IMR-90 (cell line): ENCODE results near the gene PCCB. TPM values are rescaled to one million over a fixed set of nuclear protein-coding genes. Genes with fewer than 3 reads are reported as not detected.

ENCODE experiments used
- ATAC-seq: fragments of 200-7000 bp; cut with Tn5 transposase; 2 replicates; pipeline ENCODE4 v1.9.1; 2020; ENCODE audit warnings: low read depth, mild to moderate bottlenecking, moderate library complexity
- BruUV-seq: library from RNA; stranded (reverse); fragments of 400-500 nt; replicated peaks from 2 replicates; lab custom pipeline; 2021; lab: Mats Ljungman, UMichigan
- CTCF ChIA-PET: fragments of 300-600 bp; formaldehyde crosslinking; extraction: SDS; loops from one replicate; lab custom pipeline; 2021; ENCODE audit warnings: antibody characterized with exemption; lab: Yijun Ruan, JAX
- POLR2A ChIA-PET: fragments of 300-600 bp; sonication (Branson Sonifier 250); formaldehyde crosslinking; loops from one replicate; lab custom pipeline; 2022; ENCODE audit warnings: antibody characterized with exemption; ENCODE audit not compliant: unreplicated experiment; lab: Charles Lee
- DNase-seq: peaks from one replicate; pipeline ENCODE4 v3.0.0; 2013
- H2AFZ ChIP-seq: replicated peaks from 2 replicates; pipeline ENCODE3; 2013; ENCODE audit warnings: low read length, mild to moderate bottlenecking; ENCODE audit not compliant: poor library complexity
- H2AK5ac ChIP-seq: 2 replicates; pipeline ENCODE4 v1.6.1; 2013; ENCODE audit warnings: low read depth, low read length, inconsistent platforms
- H2AK9ac ChIP-seq: replicated peaks from 2 replicates; pipeline ENCODE3; 2013; ENCODE audit warnings: mild to moderate bottlenecking, low read depth, low read length, moderate library complexity; ENCODE audit not compliant: poor library complexity
- H2BK120ac ChIP-seq: 2 replicates; pipeline ENCODE4 v1.6.1; 2013; ENCODE audit warnings: low read depth, low read length, inconsistent platforms
- H2BK15ac ChIP-seq: 3 replicates; pipeline ENCODE4 v1.6.1; 2013; ENCODE audit warnings: low read depth, low read length, inconsistent platforms
- H2BK20ac ChIP-seq: 2 replicates; pipeline ENCODE4 v1.6.1; 2013; ENCODE audit warnings: low read depth, mild to moderate bottlenecking, inconsistent platforms, low read length, moderate library complexity
- H2BK5ac ChIP-seq: 2 replicates; pipeline ENCODE4 v1.6.1; 2013; ENCODE audit warnings: mild to moderate bottlenecking, low read depth, low read length, inconsistent platforms; ENCODE audit not compliant: poor library complexity, severe bottlenecking
- H3K14ac ChIP-seq: replicated peaks from 2 replicates; pipeline ENCODE4 v1.6.1; 2013; ENCODE audit warnings: low read depth, low read length, inconsistent platforms
- H3K18ac ChIP-seq: 2 replicates; pipeline ENCODE4 v1.6.1; 2013; ENCODE audit warnings: low read depth, low read length, control low read depth
- H3K23ac ChIP-seq: 2 replicates; pipeline ENCODE4 v1.6.1; 2013; ENCODE audit warnings: low read depth, low read length, inconsistent platforms
- H3K27ac ChIP-seq: 2 replicates; pipeline ENCODE4 v1.5.1; 2013; ENCODE audit warnings: mild to moderate bottlenecking, control low read depth, low read length; ENCODE audit not compliant: insufficient read depth
- H3K27me3 ChIP-seq: 2 replicates; pipeline ENCODE4 v1.6.1; 2013; ENCODE audit warnings: low read length; ENCODE audit not compliant: control insufficient read depth, insufficient read depth
- H3K36me3 ChIP-seq: 2 replicates; pipeline ENCODE4 v1.6.1; 2013; ENCODE audit warnings: low read length, mixed read lengths; ENCODE audit not compliant: control insufficient read depth, insufficient read depth
- H3K4ac ChIP-seq: 2 replicates; pipeline ENCODE4 v1.6.1; 2013; ENCODE audit warnings: low read depth, low read length, inconsistent platforms
- H3K4me1 ChIP-seq: 2 replicates; pipeline ENCODE4 v1.6.1; 2013; ENCODE audit warnings: low read length, mixed read lengths; ENCODE audit not compliant: control insufficient read depth, insufficient read depth
- H3K4me2 ChIP-seq: 2 replicates; pipeline ENCODE4 v1.6.1; 2013; ENCODE audit warnings: low read depth, mild to moderate bottlenecking, control low read depth, low read length, moderate library complexity
- H3K4me3 ChIP-seq: 2 replicates; pipeline ENCODE4 v1.5.1; 2013; ENCODE audit warnings: low read depth, mild to moderate bottlenecking, control low read depth, low read length, moderate library complexity; ENCODE audit not compliant: insufficient read depth
- H3K56ac ChIP-seq: 2 replicates; pipeline ENCODE4 v1.6.1; 2013; ENCODE audit warnings: low read length, inconsistent platforms; ENCODE audit not compliant: insufficient read depth; ENCODE audit errors: extremely low read depth
- H3K79me1 ChIP-seq, 2 experiments: 2 replicates each; pipeline ENCODE4 v1.6.1; 2013; ENCODE audit warnings: low read length in 2 of 2, inconsistent platforms in 1 of 2, low read depth in 1 of 2
- H3K9ac ChIP-seq: 2 replicates; pipeline ENCODE4 v1.6.1; 2013; ENCODE audit warnings: low read depth, low read length, control low read depth
- H3K9me1 ChIP-seq: 2 replicates; pipeline ENCODE4 v1.6.1; 2013; ENCODE audit warnings: low read length, inconsistent platforms; ENCODE audit not compliant: insufficient read depth
- H3K9me3 ChIP-seq: 2 replicates; pipeline ENCODE4 v1.6.1; 2013; ENCODE audit warnings: low read length; ENCODE audit not compliant: control insufficient read depth, insufficient read depth
- H4K20me1 ChIP-seq: 2 replicates; pipeline ENCODE4 v1.6.1; 2013; ENCODE audit warnings: low read length, inconsistent platforms; ENCODE audit not compliant: insufficient read depth
- H4K5ac ChIP-seq: 2 replicates; pipeline ENCODE4 v1.6.1; 2013; ENCODE audit warnings: mild to moderate bottlenecking, low read depth, low read length, control low read depth
- H4K8ac ChIP-seq, 2 experiments: 2 replicates each; pipeline ENCODE4 v1.6.1; 2013; ENCODE audit warnings: low read depth in 2 of 2, low read length in 2 of 2, control low read depth in 1 of 2, inconsistent platforms in 1 of 2
- H4K91ac ChIP-seq: 2 replicates; pipeline ENCODE4 v1.6.1; 2013; ENCODE audit warnings: low read depth, low read length, inconsistent platforms; ENCODE audit not compliant: insufficient read depth
- BHLHE40 ChIP-seq: fragments of 150-350 bp; IDR thresholded peaks from 2 replicates; pipeline ENCODE4 v1.6.1; 2016; ENCODE audit warnings: mild to moderate bottlenecking, low read depth, low read length
- CHD1 ChIP-seq: IDR thresholded peaks from 2 replicates; pipeline ENCODE4 v1.6.1; 2012; ENCODE audit warnings: low read depth, low read length, improper control_type of control experiment
- FOS ChIP-seq: fragments of 150-350 bp; IDR thresholded peaks from 2 replicates; pipeline ENCODE4 v1.6.1; 2016; ENCODE audit warnings: low read depth, low read length
- MAFK ChIP-seq: IDR thresholded peaks from 2 replicates; pipeline ENCODE4 v1.6.1; 2012; ENCODE audit warnings: low read depth, low read length, improper control_type of control experiment
- MAZ ChIP-seq: IDR thresholded peaks from 2 replicates; pipeline ENCODE4 v1.6.1; 2012; ENCODE audit warnings: low read depth, mild to moderate bottlenecking, low read length, improper control_type of control experiment, moderate library complexity, borderline replicate concordance
- MXI1 ChIP-seq: IDR thresholded peaks from 2 replicates; pipeline ENCODE4 v1.6.1; 2012; ENCODE audit warnings: low read depth, mild to moderate bottlenecking, low read length, moderate library complexity, borderline replicate concordance
- NFE2L2 ChIP-seq: fragments of 150-350 bp; IDR thresholded peaks from 2 replicates; pipeline ENCODE4 v1.6.1; 2016; ENCODE audit warnings: low read depth, mild to moderate bottlenecking, low read length
- POLR2A ChIP-seq: IDR thresholded peaks from 2 replicates; pipeline ENCODE4 v1.6.1; 2012; ENCODE audit warnings: mild to moderate bottlenecking, low read depth, low read length
- RCOR1 ChIP-seq: IDR thresholded peaks from 2 replicates; pipeline ENCODE4 v1.6.1; 2012; ENCODE audit warnings: mild to moderate bottlenecking, low read length, improper control_type of control experiment; ENCODE audit not compliant: insufficient replicate concordance
- WGBS, 2 experiments: methylation state at CpG; one replicate each; pipeline versions ENCODE4 v1.1.5 to v1.1.7; 2013; ENCODE audit warnings: missing lambda C conversion rate in 2 of 2; ENCODE audit not compliant: insufficient read length in 1 of 2; ENCODE audit errors: extremely low coverage in 2 of 2; 5-methylcytosine and 5-hydroxymethylcytosine counted together
- dilution Hi-C: fragments of 300-500 bp; cut with HindIII; formaldehyde crosslinking; loops from one replicate; pipeline ENCODE4 v1.14.3; 2018; ENCODE audit warnings: low sequenced_read_pairs; ENCODE audit not compliant: unreplicated experiment
- in situ Hi-C: fragments of 300-500 bp; cut with MboI; formaldehyde crosslinking; loops from 3 replicates; pipeline ENCODE4 v1.14.3; 2019; ENCODE audit warnings: low sequenced_read_pairs, inconsistent platforms, mixed read lengths
- intact Hi-C: fragments of 100-400 bp; cut with micrococcal nuclease; formaldehyde crosslinking; loops from 2 replicates; pipeline ENCODE4 v1.10.0; 2022
- polyA plus RNA-seq, 3 experiments: library from polyadenylated mRNA; depleted of rRNA; stranded (reverse); fragments of >200 nt; gene quantifications; 2 replicates each; pipeline ENCODE4 v1.2.3, GENCODE V29; 2012; ENCODE audit warnings: low replicate concordance in 1 of 3
- total RNA-seq: library from RNA; depleted of rRNA; stranded (reverse); fragments of >200 nt; gene quantifications from 2 replicates; pipeline ENCODE4 v1.2.3, GENCODE V29; 2012
- TF ChIP-seq, protein P1 (sequence below): fragments of 150-350 bp; IDR thresholded peaks from 2 replicates; pipeline ENCODE4 v1.6.1; 2016; ENCODE audit warnings: low read depth, mild to moderate bottlenecking, low read length, moderate library complexity, borderline replicate concordance
- TF ChIP-seq, protein P2 (sequence below): conservative IDR thresholded peaks from 2 replicates; pipeline ENCODE4 v1.5.1; 2012; ENCODE audit warnings: mild to moderate bottlenecking, low read depth, low read length, improper control_type of control experiment
- TF ChIP-seq, protein P3 (sequence below): fragments of 150-350 bp; IDR thresholded peaks from 2 replicates; pipeline ENCODE4 v1.6.1; 2017; ENCODE audit warnings: mild to moderate bottlenecking, antibody characterized with exemption, low read length, low read depth

Gene PCCB
- total and polyA plus RNA-seq, 2 of the 4 experiments (the other 2 are of a cell fraction): 40.5 to 76.2 TPM

DNA sequence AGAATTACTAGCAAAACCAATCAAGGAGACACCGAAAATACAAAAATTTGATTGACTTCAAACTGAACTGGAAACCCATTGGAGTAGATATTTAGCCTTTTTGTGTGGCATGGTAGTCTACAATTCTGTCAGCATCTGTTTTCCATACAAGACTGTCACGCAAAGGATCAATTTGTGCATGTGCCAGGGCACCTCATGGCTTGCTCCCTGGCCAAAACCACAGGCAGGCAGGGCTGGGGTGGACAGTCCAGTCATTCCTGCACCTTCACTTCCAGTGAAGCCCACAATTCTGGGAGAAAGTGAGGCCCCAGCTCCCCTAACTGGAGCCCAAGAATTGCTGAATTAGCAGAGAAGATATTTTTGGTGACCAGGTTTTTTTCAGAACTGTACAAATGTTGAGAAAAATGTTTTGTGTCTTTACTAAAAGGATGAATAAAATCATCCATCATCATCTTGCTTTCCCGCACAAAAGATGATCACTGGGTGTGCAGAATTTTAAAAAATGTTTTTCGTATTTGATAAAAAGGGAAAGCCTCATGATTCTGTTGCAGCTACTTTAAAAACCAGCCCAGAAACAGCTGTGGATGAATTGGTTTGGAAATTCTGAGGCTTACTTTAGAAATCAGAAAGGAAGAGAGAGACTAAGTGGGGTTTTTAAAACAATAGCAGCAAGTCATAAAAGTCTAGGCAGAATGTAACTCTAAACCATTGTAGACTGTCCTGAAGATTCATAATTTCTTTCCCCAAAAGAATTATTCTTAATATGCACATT is 86.4 kb downstream of the PCCB start (continued):
- TF ChIP-seq NFE2L2 (no peak), RCOR1 (no peak)

DNA sequence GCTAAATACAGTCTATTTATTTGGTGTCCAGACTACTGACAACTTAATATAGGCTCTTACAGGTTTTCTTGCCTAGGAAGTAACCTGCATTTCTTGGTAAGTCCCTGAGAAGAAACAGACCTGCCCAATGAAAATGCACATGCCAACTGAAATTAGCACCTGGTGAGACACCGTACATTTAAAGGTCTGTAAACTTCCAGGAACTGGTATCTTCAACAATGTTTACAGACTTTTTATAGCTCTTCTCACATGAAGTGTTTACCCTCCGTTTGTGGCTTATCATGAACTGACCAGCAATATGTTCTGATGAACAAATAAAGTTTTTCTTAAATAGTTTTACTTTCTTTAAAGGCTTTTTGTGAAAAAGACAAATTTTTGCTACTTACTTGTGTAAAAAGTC is 93.3 kb downstream of the PCCB start:
- POLR2A ChIA-PET: no interaction called here
- TF ChIP-seq MXI1 (no peak), POLR2A (no peak), MAZ (no peak), FOS (no peak), CHD1 (no peak), MAFK (no peak), BHLHE40 (no peak)
- TF ChIP-seq, protein P1, sequence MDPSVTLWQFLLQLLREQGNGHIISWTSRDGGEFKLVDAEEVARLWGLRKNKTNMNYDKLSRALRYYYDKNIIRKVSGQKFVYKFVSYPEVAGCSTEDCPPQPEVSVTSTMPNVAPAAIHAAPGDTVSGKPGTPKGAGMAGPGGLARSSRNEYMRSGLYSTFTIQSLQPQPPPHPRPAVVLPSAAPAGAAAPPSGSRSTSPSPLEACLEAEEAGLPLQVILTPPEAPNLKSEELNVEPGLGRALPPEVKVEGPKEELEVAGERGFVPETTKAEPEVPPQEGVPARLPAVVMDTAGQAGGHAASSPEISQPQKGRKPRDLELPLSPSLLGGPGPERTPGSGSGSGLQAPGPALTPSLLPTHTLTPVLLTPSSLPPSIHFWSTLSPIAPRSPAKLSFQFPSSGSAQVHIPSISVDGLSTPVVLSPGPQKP: no peak
- TF ChIP-seq, protein P2, sequence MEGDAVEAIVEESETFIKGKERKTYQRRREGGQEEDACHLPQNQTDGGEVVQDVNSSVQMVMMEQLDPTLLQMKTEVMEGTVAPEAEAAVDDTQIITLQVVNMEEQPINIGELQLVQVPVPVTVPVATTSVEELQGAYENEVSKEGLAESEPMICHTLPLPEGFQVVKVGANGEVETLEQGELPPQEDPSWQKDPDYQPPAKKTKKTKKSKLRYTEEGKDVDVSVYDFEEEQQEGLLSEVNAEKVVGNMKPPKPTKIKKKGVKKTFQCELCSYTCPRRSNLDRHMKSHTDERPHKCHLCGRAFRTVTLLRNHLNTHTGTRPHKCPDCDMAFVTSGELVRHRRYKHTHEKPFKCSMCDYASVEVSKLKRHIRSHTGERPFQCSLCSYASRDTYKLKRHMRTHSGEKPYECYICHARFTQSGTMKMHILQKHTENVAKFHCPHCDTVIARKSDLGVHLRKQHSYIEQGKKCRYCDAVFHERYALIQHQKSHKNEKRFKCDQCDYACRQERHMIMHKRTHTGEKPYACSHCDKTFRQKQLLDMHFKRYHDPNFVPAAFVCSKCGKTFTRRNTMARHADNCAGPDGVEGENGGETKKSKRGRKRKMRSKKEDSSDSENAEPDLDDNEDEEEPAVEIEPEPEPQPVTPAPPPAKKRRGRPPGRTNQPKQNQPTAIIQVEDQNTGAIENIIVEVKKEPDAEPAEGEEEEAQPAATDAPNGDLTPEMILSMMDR: no peak
- TF ChIP-seq, protein P3, sequence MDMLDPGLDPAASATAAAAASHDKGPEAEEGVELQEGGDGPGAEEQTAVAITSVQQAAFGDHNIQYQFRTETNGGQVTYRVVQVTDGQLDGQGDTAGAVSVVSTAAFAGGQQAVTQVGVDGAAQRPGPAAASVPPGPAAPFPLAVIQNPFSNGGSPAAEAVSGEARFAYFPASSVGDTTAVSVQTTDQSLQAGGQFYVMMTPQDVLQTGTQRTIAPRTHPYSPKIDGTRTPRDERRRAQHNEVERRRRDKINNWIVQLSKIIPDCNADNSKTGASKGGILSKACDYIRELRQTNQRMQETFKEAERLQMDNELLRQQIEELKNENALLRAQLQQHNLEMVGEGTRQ: no peak
- dilution Hi-C loops: no loop called here

More for the DNA sequence above, 93.3 kb downstream of the PCCB start:
- CTCF ChIA-PET: interaction anchor here (0.6 to 0.7 kb wide), 3 partner anchors 12 to 233 kb away, joined by 3 to 4 read pairs (median 3); no protein-coding TSS in a partner anchor
- Histone ChIP-seq H2AK5ac (no peak overlapping the region), H4K91ac (no peak overlapping the region), H4K8ac (peak overlapping the region in 1 of 2 experiments; percentile 49; a peak in 1 of 4 replicates), H3K4ac (peak overlapping the region; percentile 29; the same call in 1 of the 2 replicates), H2BK20ac (peak overlapping the region; percentile 41; the same call in 1 of the 2 replicates), H3K4me1 (peaks cover 8% of the 10 kb centered on the region), H3K9me1 (peaks cover 9% of the 10 kb centered on the region), H3K4me3 (no peak overlapping the region), H4K5ac (peak overlapping the region; percentile 26; the same call in 1 of the 2 replicates), H3K4me2 (no peak overlapping the region), H3K36me3 (peaks cover 10% of the 10 kb centered on the region), H3K9me3 (no peaks in the 10 kb centered on the region), H3K14ac (no peak overlapping the region), H2BK15ac (0 out of 3 replicates have a peak overlapping the region, but pooled peaks have one; percentile 23), H3K56ac (no peak overlapping the region), H3K27ac (no peak overlapping the region), H3K18ac (no peak overlapping the region), H2BK5ac (no peak overlapping the region), H3K23ac (no peak overlapping the region), H2AFZ (no peak overlapping the region), H2BK120ac (peak overlapping the region; percentile 46; the same call in 1 of the 2 replicates), H2AK9ac (no peak overlapping the region), H3K27me3 (no peaks in the 10 kb centered on the region), H4K20me1 (no peaks in the 10 kb centered on the region), H3K9ac (no peak overlapping the region), H3K79me1 (peaks cover 3 to 9% of the 10 kb centered on the region in 2 experiments; a peak in 3 of 4 replicates)
- no peak for DNase-seq
- in situ Hi-C loops: no loop called here
- no TSS peak for BruUV-seq
- intact Hi-C loops: no loop called here
- 60% methylated on average over 1 of the region's 2 CpGs; no CpG with 5 or more reads in 1 of the 2 experiments for WGBS, 2 experiments
- ATAC-seq: peak; percentile 34
